Skeletal muscle tissue (tissue), 4 donors: ENCODE measurements around the gene BICD1. TPM values are rescaled to one million over a fixed set of nuclear protein-coding genes. Genes with fewer than 3 reads are reported as not detected.

ENCODE experiments used
- H3K27ac ChIP-seq: one replicate; pipeline ENCODE4 v1.7.0; 2013; ENCODE audit warnings: mild to moderate bottlenecking, low read depth, low read length, inconsistent platforms
- H3K27me3 ChIP-seq, 3 donors: one replicate each; pipeline ENCODE4 v1.7.0; 2013; ENCODE audit warnings: low read length in 3 of 3; ENCODE audit not compliant: control insufficient read depth in 3 of 3, insufficient read depth in 3 of 3
- H3K36me3 ChIP-seq, 3 donors: one replicate each; pipeline ENCODE4 v1.7.0; 2013; ENCODE audit warnings: low read length in 3 of 3; ENCODE audit not compliant: control insufficient read depth in 3 of 3, insufficient read depth in 3 of 3
- H3K4me1 ChIP-seq, 3 donors: one replicate each; pipeline ENCODE4 v1.7.0; 2013; ENCODE audit warnings: low read length in 3 of 3, mild to moderate bottlenecking in 3 of 3; ENCODE audit not compliant: control insufficient read depth in 3 of 3, insufficient read depth in 3 of 3
- H3K4me3 ChIP-seq, 3 donors: one replicate each; pipeline ENCODE4 v1.7.0; 2013; ENCODE audit warnings: low read length in 3 of 3
- H3K9ac ChIP-seq, 3 donors: one replicate each; pipeline ENCODE4 v1.7.0; 2013; ENCODE audit warnings: low read length in 3 of 3, mild to moderate bottlenecking in 3 of 3, moderate library complexity in 2 of 3, low read depth in 1 of 3
- H3K9me3 ChIP-seq, 3 donors: one replicate each; pipeline ENCODE4 v1.7.0; 2013; ENCODE audit warnings: low read length in 3 of 3; ENCODE audit not compliant: control insufficient read depth in 3 of 3
- total RNA-seq: library from RNA; depleted of rRNA; stranded (reverse); fragments of >200 nt; gene quantifications from one replicate; pipeline ENCODE4 v1.2.3, GENCODE V29; 2014
- donor health status: Osteomylitis.

Gene BICD1
- total RNA-seq, 1 donor from 2014 or later, result 7.8 TPM

DNA sequence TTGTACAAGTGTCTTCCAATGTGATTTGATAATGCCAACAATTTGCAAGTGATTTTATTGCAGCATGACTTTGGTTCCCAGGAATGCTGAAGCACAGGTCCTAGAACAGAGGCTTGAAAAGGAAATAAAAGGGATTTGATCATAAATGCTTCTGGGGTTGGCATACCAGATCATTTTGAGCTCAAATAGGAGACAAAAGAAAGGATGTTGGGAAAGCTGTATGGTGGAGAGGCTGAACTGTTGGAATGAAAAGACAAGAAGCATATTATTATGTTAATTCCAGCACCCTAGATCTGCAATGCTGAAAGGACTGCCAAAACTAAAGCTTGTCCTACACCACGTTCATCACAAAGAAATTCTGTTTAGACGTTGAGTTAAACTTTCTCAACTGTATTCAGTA lies 143.1 kb downstream of the BICD1 start:
- H3K9me3 ChIP-seq, result peaks cover 0 to 2% (median 0%) of the 10 kb centered on the region in 3 donors
- H3K36me3 ChIP-seq, result no peaks in the 10 kb centered on the region
- H3K4me3 ChIP-seq, result no peak overlapping the region
- no peaks in the 10 kb centered on the region for H3K4me1 ChIP-seq
- H3K27me3 ChIP-seq, result no peaks in the 10 kb centered on the region
- no peak overlapping the region for H3K9ac ChIP-seq
- H3K27ac ChIP-seq, result no peak overlapping the region

- no peak overlapping the region for H3K27ac ChIP-seq
These were observed 145.8 kb downstream of the BICD1 start for GRCh38 chr12:32252199-32253073.

DNA sequence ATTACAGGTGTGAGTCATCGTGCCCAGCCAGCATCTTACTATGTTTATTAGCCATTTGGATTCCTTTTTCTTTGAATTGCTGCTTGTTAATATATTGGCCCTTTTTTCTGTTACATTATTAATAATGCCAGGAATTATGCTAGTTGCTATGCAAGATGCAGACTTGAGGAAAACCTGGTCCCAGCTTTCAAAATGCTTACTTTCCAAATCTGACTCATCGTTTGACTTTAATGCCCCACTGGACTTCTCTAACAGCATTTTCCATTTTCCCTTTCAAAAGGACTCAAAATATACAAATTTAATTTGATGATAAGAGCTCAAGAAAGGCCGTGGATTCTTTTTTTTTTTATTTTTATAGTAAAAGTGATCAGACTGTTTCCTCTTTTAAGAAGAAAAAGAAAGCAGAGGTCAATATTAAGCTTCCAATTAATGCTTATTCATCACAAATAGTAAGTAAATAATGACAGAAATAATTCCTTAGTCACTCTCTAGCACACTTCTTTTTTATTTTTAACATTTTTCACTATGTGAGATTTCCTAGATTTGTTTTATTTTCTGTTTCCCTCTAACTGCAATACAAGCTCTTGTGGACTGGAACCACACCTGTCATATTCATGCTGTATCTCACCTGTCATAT lies 146.6 kb downstream of the BICD1 start:
- H3K27ac ChIP-seq, result no peak overlapping the region
- no peak overlapping the region for H3K9ac ChIP-seq
- no peaks in the 10 kb centered on the region for H3K27me3 ChIP-seq
- peaks cover 0 to under 1% (median 0%) of the 10 kb centered on the region in 3 donors for H3K9me3 ChIP-seq
- no peaks in the 10 kb centered on the region for H3K36me3 ChIP-seq
- no peaks in the 10 kb centered on the region for H3K4me1 ChIP-seq
- H3K4me3 ChIP-seq, result no peak overlapping the region

More at GRCh38 chr12:32252199-32253073, 145.8 kb downstream of the BICD1 start:
- Histone ChIP-seq H3K36me3 (no peaks in the 10 kb centered on the region), H3K27me3 (no peaks in the 10 kb centered on the region), H3K4me1 (no peaks in the 10 kb centered on the region), H3K4me3 (no peak overlapping the region), H3K9ac (no peak overlapping the region), H3K9me3 (peaks cover 0 to 2% (median 0%) of the 10 kb centered on the region in 3 donors)

- H3K9ac ChIP-seq, result no peak overlapping the region
These were observed 147.8 kb downstream of the BICD1 start for GRCh38 chr12:32254260-32254956.

DNA sequence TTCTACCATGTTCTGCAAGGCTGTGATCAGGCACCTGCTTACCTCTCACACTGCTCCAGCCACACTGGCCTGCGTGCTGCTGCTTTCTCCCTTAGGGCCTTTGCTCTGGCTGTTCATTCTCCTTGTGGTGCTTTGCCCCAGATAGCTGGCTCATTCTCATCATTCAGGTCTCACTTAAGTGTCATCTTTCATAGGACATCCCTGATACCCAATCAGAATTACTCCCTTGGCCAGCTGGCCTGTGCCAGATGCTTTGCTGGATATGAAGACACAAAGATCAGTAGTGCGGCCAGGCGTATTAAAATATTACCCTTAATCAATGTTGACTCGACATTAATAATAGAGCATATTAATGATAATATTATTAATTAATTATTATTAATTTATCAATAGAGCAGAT lies 148.9 kb downstream of the BICD1 start:
- Histone ChIP-seq H3K27ac (no peak overlapping the region), H3K4me3 (no peak overlapping the region), H3K4me1 (no peaks in the 10 kb centered on the region), H3K9ac (no peak overlapping the region), H3K27me3 (no peaks in the 10 kb centered on the region), H3K36me3 (no peaks in the 10 kb centered on the region), H3K9me3 (no peaks in the 10 kb centered on the region)

More at GRCh38 chr12:32254260-32254956, 147.8 kb downstream of the BICD1 start:
- no peaks in the 10 kb centered on the region for H3K27me3 ChIP-seq
- no peak overlapping the region for H3K27ac ChIP-seq
- H3K4me3 ChIP-seq, result no peak overlapping the region
- H3K36me3 ChIP-seq, result no peaks in the 10 kb centered on the region
- no peaks in the 10 kb centered on the region for H3K9me3 ChIP-seq
- H3K4me1 ChIP-seq, result no peaks in the 10 kb centered on the region

- Histone ChIP-seq H3K9ac (no peak overlapping the region), H3K27ac (no peak overlapping the region), H3K4me3 (no peak overlapping the region), H3K4me1 (no peaks in the 10 kb centered on the region), H3K27me3 (no peaks in the 10 kb centered on the region), H3K36me3 (no peaks in the 10 kb centered on the region), H3K9me3 (no peaks in the 10 kb centered on the region)
These were observed 151.2 kb downstream of the BICD1 start for GRCh38 chr12:32257695-32258496.

DNA sequence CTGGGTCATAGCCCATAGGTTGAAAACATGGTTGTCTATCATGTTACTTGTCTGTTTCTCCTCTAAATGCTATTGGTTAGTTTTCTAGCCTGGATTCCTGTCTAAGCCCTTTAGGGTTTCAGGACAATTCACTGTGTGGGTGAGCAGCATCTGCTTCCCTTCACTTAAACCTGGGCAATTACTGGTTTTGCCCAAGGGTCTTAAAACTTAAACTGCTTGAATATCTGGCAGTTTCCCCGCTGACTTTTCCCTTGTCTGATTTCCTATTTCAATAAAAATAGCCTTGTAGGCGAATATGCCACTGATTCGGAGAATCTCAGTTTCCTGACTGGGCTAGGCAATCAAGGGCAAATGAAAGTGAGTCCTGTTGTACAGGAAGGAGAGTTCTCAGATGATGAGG lies 154.0 kb downstream of the BICD1 start:
- H3K9me3 ChIP-seq, result no peaks in the 10 kb centered on the region
- H3K27ac ChIP-seq, result no peak overlapping the region

DNA sequence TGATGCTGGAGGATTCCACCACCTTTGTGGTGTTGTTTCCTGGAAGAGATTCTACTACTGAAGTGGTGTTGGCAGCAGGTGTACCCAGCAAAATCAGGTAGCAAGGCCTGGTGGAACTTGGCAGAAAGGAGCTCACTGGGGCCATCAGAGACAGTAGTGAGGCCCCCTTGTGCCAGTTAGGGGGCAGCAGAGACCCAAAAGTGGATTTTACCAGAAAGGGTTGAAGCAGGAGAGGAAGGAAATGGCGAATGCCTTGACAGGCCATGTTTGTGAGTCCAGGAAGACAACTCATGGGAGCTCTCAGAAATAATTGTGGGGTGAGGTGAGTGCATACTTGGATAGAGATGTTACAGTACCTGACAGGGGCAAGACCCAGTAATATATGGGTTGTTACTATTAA lies 155.0 kb downstream of the BICD1 start:
- Histone ChIP-seq H3K27me3 (no peaks in the 10 kb centered on the region), H3K9ac (no peak overlapping the region), H3K4me3 (no peak overlapping the region), H3K36me3 (no peaks in the 10 kb centered on the region), H3K4me1 (no peaks in the 10 kb centered on the region), H3K27ac (no peak overlapping the region), H3K9me3 (no peaks in the 10 kb centered on the region)

More for the DNA sequence above, 154.0 kb downstream of the BICD1 start:
- Histone ChIP-seq H3K27me3 (no peaks in the 10 kb centered on the region), H3K4me3 (no peak overlapping the region), H3K36me3 (no peaks in the 10 kb centered on the region), H3K4me1 (no peaks in the 10 kb centered on the region), H3K9ac (no peak overlapping the region)

GRCh38 chr12:32264961-32265360 lies 158.3 kb downstream of the BICD1 start:
- Histone ChIP-seq H3K9ac (no peak overlapping the region), H3K4me3 (no peak overlapping the region), H3K27ac (no peak overlapping the region), H3K36me3 (no peaks in the 10 kb centered on the region), H3K4me1 (no peaks in the 10 kb centered on the region), H3K27me3 (no peaks in the 10 kb centered on the region), H3K9me3 (no peaks in the 10 kb centered on the region)
